Breast epithelium (tissue), 3 donors: ENCODE measurements around the gene IFNL3.

ENCODE experiments used
- CTCF ChIP-seq, 3 donors: fragments of 450-650 bp; IDR thresholded peaks; one replicate each; pipeline ENCODE4 v1.5.1; 2016 to 2017; ENCODE audit warnings: antibody characterized with exemption in 3 of 3, mild to moderate bottlenecking in 3 of 3, moderate library complexity in 3 of 3
- POLR2A ChIP-seq: fragments of 450-650 bp; IDR thresholded peaks from one replicate; pipeline ENCODE4 v1.6.1; 2016; ENCODE audit warnings: antibody characterized with exemption, mild to moderate bottlenecking, moderate library complexity

GRCh38 chr19:39194832-39195542 is 49.8 kb downstream of the IFNL3 start:
- TF ChIP-seq CTCF (IDR thresholded peaks at IDR 0.05) (no peak), POLR2A (no peak)
